NCI-H146 (cell line): ENCODE data around the gene RAD51B.

ENCODE experiments used
- DNase-seq: peaks from one replicate; lab custom pipeline; 2025; lab: John Stamatoyannopoulos, UW

The RAD51B gene

GRCh38 chr14:68367536-68367935 lies 548.0 kb downstream of the RAD51B start:
- DNase-seq, result no peak

DNA sequence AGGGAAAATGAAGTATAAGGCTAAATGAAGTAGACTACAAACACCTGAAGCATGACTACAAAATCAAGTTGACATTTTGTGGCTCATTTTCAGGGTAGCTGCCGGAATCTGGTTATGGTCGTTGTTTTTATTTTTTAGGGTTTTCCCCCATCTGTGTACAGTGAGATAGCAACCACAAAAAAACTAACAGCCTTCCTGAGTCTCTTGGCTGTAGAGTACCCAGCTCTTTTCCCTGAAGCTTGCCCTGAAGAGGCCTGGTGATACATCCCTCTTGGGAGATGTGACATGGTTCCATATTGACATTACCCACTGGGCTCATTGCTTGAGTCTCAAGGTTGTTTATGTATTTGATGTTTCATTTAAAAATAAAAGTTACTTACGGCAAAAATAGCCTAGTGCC lies 549.3 kb downstream of the RAD51B start:
- no peak for DNase-seq

GRCh38 chr14:68369281-68370056 lies 549.9 kb downstream of the RAD51B start:
- no peak for DNase-seq

GRCh38 chr14:68370057-68370360 lies 550.4 kb downstream of the RAD51B start:
- DNase-seq, result no peak

DNA sequence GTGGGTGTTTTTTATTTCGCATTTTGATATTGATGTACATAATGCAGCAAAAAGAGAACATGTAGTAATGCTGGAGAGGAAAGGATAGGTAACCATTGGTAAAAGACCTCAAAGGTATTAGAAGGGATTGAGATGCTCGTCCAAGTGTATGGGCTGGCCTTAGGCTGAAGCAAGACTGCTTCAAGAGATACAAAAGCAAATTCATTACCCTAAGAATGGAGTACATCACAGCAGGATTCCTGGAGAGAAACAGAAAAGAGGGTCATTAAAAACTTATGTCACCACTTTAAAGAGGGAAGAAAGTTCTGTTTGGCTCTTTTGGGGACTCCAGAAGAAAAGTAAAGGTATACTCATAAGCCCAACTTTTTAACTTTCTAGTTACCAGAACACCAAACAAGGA lies 552.8 kb downstream of the RAD51B start:
- DNase-seq, result no peak

- DNase-seq, result no peak
These were observed 553.6 kb downstream of the RAD51B start for GRCh38 chr14:68373124-68373646.

DNA sequence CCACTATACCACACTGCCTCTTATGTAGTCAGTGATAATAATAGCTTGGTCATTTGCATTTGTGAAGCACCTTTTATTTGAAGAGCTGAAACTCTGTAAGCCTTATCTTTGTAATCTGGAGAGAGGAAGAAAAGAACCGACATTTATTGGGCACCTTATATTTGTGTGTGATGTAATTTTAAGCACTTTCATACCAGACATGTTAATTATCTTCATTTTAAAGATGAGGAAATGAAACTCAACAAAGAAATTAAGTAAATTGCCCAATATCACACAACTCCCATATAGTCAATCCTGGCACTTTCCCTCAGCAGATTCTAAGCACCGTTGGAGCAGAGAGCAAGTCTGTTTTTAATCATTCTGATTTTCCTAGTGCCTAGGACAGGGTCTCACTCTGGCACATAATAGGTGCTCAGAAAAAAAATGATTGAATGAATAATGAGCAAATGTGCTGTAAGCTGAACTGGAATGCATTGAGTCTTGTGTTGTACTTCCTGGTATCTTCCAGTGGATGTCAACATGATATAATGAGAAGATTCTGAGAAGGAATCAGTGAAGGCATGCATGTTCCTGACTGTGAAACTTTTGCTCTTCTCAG lies 554.4 kb downstream of the RAD51B start:
- peak; percentile 32 for DNase-seq

GRCh38 chr14:68374682-68375081 lies 555.1 kb downstream of the RAD51B start:
- DNase-seq, result peak; percentile 39

DNA sequence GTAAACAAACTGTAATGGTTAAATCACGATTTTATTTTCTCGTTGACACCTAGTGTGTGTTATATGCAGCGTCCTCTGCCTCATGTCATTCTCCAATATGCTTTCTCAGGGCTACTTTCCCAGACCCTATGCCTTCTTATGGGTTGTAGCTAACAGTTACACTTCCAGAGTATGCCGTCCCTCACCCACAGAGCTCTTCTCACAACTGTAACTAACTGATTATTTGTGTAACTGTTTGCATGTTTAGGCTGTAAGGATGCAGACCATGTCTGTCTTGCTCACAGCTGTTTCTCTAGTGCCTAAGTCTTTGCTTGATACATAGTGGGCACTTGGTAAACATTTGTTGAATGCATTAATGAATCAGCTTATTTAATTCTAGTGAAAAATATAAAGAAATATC lies 555.8 kb downstream of the RAD51B start:
- DNase-seq, result no peak

- DNase-seq, result no peak
These were observed 556.6 kb downstream of the RAD51B start for GRCh38 chr14:68376067-68376779.

DNA sequence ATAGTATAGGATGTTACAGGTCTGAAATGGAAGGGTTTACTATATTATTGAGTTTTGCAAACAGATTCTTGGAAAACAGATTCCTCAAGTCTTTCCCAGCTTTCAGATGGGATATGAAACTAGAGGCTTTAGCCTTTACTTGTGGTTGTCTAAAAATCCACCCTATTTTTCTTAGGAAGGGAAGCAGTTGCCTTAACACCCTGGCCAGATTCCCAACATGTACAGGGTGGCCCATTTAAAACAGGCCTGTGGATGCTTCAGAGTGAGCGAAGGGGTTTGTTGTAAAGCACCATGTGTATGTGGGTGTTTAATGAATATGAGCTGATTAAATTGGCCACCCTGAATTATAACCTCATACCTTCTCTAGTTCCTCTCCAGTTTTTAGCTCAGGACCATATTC lies 557.4 kb downstream of the RAD51B start:
- DNase-seq, result no peak

- peak; percentile 6 for DNase-seq
These were observed 557.9 kb downstream of the RAD51B start for GRCh38 chr14:68377459-68377858.

DNA sequence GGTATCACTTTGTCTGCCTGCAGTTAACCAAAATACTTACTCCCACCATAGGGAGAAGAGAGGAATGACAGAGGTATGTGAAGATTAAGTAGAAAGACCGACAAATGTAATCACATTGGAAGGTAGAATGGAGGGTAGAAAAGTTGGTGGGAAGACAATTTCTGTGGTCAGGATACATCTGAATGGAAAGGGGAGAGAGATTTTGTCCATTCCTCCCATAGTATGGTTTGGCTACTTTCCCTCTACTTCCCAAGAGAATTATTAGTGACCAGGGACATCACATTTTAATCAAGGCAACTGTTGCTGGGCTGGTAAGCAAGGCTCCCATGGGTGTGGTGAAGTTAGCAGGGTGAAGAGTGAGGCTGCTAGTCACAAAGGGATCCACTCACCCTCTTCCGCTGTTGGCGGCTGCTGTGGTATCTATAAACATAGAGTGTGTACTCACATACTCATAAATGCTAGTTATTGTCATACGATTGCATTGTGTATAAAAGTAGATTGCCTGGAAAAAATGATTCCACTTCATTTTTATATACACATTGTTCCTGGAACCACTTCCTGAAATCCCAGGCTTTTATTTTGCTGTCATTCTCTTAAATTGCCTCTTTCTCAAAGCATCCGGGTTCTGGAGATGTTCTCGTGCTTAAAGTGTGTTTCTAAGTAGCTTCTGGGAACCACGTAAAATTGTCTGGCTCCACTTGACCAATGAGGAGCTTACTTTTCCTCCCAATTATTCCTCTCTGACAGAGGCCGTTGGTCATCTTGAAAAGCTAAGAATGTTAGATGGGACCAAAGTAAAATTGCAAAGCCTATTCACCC lies 560.1 kb downstream of the RAD51B start:
- no peak for DNase-seq

GRCh38 chr14:68380329-68380741 lies 560.8 kb downstream of the RAD51B start:
- no peak for DNase-seq

DNA sequence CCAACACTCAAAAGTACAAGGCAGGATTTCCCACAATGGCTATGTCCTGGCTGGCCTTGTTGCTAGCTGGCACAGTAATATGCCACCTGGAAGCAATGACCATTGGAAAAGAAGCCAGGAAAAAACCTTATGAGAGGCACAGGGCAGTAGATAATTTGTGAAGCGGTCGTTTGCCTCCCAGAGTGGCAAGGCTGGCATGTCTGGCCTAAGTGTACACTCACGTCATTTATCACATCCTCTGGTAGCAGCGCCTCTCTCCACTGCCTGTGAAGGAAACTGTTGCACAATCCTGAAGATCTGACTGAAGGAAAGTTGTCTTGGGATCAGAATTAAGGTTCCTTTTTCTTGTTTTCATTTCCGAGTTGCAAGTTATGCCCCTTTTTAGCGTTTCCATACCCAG lies 564.8 kb downstream of the RAD51B start:
- DNase-seq, result no peak

GRCh38 chr14:68384881-68385280 lies 565.3 kb downstream of the RAD51B start:
- DNase-seq, result no peak

DNA sequence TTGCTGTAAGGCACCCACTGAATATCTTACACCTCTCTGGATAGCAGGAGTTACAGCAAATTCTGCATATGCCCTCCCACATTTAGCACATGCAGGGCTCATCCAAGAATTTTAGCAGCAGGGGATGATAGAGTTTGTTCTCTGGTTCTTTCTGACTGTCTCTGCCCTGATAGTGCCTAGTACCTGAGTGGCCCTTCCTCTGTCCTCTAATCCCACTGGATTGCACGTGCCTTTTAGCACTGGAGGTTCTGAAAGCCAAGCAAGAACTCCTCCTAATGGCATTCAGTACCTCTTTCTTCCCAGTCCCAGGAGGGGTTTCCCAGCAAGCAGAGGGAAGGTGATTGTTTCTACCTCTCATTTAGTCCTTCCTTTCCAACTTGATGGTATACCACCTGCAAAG lies 566.9 kb downstream of the RAD51B start:
- DNase-seq, result no peak

- no peak for DNase-seq
These were observed 567.6 kb downstream of the RAD51B start for GRCh38 chr14:68386950-68387779.

- no peak for DNase-seq
These were observed 570.4 kb downstream of the RAD51B start for GRCh38 chr14:68389943-68390342.

DNA sequence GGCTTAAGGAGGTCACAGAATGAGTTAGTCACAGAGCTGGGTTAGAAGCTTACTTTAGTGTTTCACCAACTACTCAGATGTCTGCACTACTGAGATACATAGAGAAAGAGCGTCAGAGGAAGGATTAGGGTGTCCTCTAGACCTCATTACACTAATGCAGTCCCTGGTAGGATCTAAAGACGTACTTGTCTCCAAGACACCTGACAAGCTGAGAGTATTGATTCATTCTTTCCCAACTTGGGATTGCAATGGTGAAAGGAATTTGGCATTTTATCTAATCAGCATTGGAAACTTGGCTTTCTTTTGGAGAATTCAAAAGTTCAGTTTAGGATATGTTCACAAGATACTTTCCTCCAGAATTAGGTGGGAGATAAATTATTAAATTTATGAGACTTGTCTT lies 571.2 kb downstream of the RAD51B start:
- DNase-seq, result no peak

DNA sequence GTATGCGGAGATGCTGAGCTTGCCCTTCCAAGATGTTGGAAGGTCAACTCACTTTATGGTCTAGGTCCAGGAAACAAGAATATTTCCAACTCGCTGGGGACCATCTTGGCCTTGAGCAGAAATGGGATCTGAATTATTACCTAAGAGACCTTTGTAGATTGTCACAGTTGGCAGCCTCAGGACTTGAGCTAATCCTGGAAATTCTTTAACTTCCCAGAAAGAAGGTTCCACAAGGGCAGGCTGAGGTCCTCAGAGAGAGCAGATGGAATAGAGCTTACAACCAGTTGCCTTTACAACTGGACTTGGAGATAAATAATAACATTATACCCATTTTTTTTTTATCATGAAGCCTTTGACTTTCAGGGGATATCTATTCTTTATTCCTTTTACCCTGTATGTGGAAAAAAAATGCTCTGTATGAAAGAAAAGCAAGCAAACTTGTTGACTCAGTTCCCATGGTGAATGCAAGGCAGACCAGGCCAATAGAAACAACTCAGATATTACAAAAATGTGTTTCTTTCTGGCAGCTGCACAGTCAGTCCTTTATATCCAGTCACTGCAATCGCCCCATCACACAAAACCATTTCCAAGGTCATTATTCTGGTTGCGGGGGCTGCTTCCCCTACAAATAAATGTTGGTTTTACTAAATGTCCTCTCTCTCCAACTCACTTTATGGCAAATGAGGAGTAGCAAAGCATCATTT lies 571.9 kb downstream of the RAD51B start:
- DNase-seq, result no peak
